Hematopoietic multipotent progenitor cell treated with erythropoietin and hydrocortisone succinate and interleukin-3 and kit ligand, for 17 days (in vitro differentiated cells): ENCODE data around the gene TNRC6A.
"Not testable (repeated sequence)": the region's sequence is repeated elsewhere in the genome, so short reads cannot be mapped to it uniquely, and the experiment has no call there.

Experiments used
- DNase-seq: peaks from one replicate; pipeline ENCODE4 v3.0.0-alpha.2; 2015; ENCODE audit warnings: low spot score

TNRC6A gene

DNA sequence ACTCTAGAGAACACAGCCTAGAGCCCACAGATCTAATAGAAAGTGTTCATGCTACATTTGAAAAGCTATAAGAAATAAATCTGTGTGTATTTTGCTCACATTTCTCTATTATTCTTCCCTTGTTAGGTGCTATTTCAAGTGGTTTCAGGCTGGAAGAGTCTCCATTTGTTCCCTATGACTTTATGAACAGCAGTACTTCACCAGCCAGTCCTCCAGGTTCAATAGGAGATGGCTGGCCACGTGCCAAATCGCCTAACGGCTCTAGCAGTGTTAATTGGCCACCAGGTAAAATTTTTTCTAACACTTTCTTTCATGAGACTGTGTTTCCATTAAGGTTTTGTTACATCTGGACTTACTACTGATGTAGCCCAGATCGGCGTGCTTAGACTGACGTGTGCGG, 85.6 kb downstream of the TNRC6A start:
- DNase-seq, result no peak

GRCh38 chr16:24816688-24817087, 87.2 kb downstream of the TNRC6A start:
- no peak for DNase-seq

- DNase-seq, result no peak
Observed at GRCh38 chr16:24819462-24820040, 90.1 kb downstream of the TNRC6A start.

DNA sequence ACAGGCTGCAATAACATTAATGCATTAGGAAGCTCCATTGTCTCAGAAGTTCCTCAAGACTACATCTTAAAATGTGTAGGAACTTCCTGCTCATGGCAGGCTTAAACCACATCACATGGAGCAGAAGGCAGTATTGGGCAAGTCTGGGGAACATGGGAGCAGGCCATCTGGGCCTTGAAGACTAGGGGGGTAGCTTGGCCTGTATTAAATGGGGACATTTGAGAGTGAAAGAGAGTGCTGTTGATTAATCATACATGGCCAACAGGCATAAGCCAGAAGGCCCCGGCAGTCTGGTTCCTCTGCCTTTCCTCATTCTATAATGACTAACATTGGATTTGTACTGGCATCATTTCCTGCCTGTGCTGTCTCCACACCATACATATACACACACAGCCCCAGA, 91.1 kb downstream of the TNRC6A start:
- no peak for DNase-seq

DNA sequence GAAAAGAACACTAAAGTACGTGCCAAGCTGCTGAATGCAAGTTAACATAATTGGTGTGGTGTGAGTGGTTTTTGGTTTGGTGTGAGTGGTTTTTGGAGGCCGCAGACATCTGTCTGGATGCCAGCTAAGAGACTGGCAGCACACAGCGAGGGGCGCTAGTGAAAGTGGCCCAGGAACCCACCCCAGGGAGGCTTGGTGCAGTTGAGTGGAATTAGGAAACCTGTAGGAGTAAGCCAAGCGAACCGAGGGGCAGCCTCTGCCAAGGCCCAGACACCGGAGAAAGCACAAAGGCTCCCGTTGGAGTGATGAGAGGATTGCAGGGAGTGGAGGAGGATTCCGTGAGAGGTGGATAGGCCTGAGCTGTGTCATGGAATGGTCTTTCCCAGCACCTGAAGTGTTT, 91.7 kb downstream of the TNRC6A start:
- no peak for DNase-seq

DNA sequence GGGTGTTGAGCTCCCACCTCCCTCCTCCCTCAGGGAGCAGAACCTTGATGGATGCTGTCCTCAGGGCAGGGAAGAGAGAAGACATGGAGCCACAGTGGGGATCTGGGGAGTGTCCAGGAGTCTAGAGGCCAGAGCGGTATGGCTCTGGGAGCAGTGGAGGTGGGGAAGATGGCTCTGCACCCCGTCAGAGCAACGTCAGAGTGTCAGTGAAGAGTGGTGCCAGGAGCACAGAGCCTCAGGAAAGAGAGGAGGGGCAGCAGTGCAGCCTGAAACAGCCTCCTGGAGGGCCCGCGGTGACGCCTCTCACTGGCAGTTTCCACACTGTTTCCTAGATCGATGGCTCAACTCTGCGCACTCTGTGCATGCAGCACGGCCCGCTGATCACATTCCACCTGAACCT, 93.1 kb downstream of the TNRC6A start:
- no peak for DNase-seq

GRCh38 chr16:24822974-24823373, 93.5 kb downstream of the TNRC6A start:
- no peak for DNase-seq

GRCh38 chr16:24825696-24826095, 96.2 kb downstream of the TNRC6A start:
- DNase-seq, result no peak

- no peak for DNase-seq
Observed at GRCh38 chr16:24826096-24826690, 96.7 kb downstream of the TNRC6A start.

- no peak for DNase-seq
Observed at GRCh38 chr16:24826817-24827566, 97.5 kb downstream of the TNRC6A start.

- no peak for DNase-seq
Observed at GRCh38 chr16:24829153-24829552, 99.7 kb downstream of the TNRC6A start.

DNA sequence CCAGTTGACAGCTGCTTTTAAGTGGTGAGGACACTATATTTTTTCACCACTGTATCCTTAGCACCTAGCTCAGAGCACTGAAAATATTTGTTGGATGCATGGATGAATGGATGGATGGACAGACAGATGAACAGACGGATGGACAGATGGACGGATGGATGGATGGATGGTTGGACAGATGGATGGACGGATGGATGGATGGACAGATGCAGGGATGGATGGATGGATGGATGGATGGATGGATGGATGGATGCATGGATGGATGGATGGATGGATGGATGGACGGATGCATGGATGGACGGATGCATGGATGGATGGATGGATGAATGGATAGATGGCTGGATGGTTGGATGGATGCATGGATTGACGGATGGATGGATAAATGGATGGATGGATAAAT, 103.9 kb downstream of the TNRC6A start:
- no peak for DNase-seq

DNA sequence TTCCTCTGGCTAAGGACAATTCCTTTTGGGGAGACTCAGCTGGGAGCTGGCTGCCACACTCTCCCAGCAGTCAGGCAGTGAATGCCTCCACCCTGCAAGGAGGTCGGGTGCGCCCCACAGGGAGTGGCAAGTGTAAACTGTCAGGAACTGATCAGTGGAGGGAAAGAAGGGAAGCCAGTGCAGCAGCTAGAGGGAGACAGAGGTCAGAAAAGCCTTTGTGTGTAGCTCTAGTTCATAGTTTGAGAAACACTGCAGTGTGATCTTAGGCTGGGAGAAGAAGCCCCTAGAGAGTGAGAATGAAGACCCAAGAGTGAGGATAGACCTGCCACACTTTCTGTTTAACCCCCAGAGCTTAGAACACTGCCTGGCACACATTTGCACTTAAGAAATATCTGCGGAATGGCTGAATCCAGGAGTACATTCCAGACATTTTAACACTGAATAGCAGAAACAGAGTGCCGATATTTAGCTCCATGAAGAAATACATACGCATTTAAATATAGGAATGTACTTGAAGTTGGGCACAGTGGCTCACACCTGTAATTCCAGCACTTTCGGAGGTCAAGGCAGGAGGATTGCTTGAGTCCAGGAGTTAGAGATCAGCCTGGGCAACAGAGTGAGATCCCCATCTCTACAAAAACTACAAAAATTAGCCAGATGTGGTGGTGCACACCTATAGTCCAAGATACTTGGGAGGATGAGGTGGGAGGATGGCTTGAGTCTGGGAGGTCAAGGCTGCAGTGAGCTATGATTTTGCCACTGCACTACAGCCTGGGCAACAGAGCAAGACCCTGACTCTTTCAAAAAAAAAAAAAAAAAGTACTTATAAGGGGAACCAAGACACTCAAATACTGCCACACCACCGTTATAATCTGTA, 105.2 kb downstream of the TNRC6A start:
- peak; percentile 29 for DNase-seq

DNA sequence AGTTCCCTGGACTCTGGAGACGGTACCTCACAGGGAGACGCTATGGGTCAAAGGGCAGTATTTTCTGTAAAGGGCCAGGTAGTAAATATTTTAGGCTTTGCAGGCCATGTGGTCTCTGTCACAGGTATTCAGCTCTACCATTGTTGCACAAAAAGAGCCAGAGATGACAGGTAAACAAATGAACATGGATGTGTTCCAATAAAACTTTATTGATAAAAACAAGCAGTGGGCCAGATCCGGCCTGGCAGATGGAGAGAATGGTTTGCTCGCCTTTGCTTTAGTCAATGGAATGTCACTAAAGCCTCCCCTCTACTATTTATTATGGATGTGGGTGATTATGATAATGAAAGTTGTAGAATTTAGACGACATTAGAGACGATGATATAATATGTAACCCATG, 107.4 kb downstream of the TNRC6A start:
- no peak for DNase-seq

- DNase-seq, result no peak
Observed at GRCh38 chr16:24837969-24838368, 108.5 kb downstream of the TNRC6A start.

DNA sequence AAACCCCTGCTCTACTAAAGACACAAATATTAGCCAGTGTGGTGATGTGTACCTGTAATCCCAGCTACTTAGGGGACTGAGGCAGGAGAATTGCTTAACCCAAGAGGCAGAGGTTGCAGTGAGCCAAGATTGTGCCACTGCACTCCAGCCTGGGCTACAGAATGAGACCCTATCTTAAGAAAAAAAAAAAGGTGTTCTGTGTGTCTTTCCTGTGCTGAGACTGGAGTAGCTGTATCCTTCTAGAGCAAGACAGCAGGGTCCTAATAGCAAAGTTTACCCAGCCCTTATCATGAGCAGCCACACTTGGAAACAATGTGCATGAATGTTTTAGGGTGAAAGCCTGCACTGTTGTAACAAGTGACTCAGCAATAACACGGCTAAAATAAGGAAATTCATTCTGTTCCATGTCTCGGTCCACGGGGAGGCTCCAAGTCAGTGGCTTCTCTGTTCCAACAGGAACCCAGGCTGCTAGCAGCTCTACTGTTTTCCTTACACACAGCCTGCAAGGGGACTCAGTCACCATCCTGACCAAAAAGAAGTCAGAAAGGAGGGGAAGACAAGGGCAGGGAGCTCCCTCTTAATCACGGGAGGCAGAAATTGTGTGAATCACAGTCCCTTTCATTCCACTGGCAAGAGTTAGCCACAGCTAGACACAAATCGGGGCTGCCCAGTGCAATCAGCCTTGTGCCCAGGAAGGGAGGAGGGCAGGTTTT, 109.3 kb downstream of the TNRC6A start:
- DNase-seq, result no peak

DNA sequence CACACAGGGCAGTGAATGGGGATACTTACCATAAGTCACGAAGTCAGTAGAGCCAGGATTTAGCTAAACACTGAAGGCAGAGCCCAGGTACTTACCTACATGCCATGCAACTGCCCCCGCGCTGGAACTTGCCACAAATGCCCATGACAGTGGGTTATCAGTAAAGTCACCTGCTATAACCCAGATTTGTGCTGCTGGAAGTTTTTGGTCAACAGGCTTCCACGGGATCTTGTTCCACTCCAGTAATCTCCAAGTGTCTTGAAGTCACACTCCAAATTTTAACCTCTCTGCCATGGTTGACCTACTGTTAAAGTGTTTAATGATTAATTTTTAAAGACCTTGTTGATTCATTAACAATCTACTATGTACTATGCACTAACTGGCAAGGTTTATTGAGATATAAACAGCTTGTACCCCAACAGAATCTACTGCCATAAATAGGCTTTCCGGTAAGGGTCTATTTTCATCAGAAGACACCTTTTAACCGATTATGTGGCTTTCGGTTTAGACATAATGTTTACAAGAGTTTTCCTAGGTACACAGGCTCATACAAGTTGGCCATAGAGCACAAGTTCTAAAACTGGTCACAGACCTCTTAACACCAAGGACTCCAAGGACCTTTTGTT, 110.0 kb downstream of the TNRC6A start:
- no peak for DNase-seq

DNA sequence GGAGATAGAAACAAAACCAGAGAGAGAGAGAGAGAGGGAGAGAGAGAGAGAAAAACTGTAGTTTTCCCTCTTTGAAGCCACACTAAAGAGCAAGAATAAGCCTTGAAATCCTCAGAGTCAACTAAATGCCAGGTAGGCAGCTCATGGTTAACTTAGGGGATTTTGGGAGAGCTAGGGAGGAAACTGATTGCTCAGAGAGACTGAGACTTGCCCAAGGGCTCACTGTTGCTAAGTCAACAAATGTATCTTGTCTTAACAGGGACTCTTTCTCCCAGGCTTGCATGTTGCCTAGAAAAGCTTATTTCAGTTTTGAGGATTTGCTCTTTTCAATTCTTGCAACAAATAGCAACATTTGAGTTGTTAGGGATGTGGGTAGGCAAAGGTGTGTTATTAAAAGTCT, 111.8 kb downstream of the TNRC6A start:
- no peak for DNase-seq

DNA sequence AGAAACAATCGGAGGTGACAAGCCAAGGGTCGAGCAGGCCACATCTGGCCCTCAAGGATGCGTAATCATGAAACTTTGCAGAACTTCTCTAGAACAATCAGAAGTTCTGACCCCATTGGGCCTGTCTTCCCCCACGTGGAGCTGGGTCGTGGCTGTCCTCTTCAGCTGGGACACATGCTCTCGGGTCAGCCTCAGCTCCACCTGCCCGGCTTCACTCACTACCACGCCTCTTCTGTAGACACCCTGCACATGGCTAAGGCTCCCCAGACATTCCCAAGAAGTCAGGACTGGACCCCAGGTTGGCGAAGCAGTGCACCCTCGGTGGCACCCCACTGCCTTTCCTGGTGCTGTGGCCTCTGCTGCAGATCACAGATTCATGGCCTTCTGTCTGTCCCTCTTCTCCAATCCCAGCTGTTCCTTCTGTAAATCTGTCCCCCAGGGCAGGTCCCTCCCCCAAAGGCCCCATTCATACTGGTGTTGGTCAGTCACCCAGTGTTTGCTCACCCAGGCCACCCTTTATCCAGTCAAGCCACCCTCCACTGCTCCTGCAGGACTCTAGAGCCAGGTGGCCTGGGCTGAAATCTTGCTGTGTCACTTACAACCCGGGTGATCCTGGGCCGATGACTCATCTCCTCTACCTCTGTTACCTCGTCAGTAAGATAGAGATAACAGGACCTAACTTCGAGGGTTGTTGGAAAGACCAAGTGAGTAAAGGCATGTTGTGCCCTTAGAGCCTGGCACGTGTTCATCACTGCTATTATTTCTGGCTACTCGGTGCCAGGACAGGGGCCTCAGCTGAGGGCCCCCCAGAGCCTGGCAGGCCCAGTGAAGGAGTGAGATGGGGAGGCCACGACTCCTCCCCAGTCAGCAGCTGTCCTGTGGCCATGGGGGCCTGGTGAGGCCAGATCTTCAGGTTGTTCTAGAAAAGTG, 114.9 kb downstream of the TNRC6A start:
- DNase-seq, result peak; percentile 28

GRCh38 chr16:24845031-24845365, 115.5 kb downstream of the TNRC6A start:
- DNase-seq, result not testable (repeated sequence)
